GM12875 (cell line): ENCODE results near the gene SNX15.

Experiments
- H3K4me3 ChIP-seq: one replicate; pipeline ENCODE4 v1.5.1; 2011; ENCODE audit warnings: low read depth, low read length, control low read depth
- CTCF ChIP-seq: IDR thresholded peaks from 2 replicates; pipeline ENCODE4 v1.5.1; 2011; ENCODE audit warnings: low read depth, mild to moderate bottlenecking, control low read depth, inconsistent platforms, low read length, moderate library complexity, borderline replicate concordance; ENCODE audit not compliant: insufficient read depth

The SNX15 gene

GRCh38 chr11:65045728-65046127 is 18.5 kb downstream of the SNX15 start:
- no peak overlapping the region for H3K4me3 ChIP-seq
- TF ChIP-seq CTCF, result no peak

DNA sequence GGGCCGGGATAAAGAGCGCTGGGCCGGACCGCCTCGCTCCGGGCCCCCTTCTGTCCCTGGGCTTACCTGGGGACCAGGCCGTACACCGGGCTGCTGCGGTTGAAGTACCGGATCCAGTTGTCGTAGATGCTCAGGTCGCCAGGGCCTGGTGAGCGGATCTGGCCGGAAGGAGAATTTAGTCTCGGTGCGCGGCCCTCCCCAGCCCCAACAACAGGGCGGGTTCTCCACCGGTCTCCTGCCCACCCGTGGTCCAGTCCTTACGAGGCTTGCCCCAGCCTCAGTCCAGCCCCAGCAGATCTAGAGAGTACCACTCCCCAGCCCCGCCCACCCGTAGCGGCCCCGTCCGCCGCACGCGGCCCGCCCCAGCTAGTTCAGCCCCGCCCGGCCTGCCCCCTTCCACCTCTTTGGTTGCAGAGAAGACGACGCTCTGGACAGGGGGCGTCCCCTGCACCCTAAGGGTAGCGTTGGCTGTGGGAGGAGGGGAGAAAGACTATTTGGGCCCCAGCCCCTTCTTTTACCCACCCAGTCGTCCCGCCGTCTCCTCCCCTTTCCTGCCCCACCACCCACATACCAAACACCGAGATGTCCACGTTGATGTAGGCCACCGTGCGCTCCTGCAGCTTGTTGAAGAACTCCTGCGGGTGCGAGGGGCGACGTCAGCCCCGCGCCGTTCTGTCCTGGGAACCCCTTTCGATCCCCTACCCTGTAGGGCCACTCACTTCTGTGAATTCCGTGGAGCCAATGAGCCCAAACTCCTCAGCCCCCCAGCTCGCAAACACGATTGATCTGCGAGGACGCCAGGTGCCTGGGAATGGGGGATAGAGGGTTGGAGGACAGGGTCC is 20.6 kb downstream of the SNX15 start:
- no peak for TF ChIP-seq CTCF
- no peak overlapping the region for H3K4me3 ChIP-seq

- H3K4me3 ChIP-seq, result no peak overlapping the region
- TF ChIP-seq CTCF, result no peak
Measured at GRCh38 chr11:65051398-65051858, 24.2 kb downstream of the SNX15 start.

GRCh38 chr11:65053827-65054508 is 26.7 kb downstream of the SNX15 start:
- H3K4me3 ChIP-seq, result no peak overlapping the region
- no peak for TF ChIP-seq CTCF

GRCh38 chr11:65055538-65055937 is 28.3 kb downstream of the SNX15 start:
- no peak for TF ChIP-seq CTCF
- no peak overlapping the region for H3K4me3 ChIP-seq

DNA sequence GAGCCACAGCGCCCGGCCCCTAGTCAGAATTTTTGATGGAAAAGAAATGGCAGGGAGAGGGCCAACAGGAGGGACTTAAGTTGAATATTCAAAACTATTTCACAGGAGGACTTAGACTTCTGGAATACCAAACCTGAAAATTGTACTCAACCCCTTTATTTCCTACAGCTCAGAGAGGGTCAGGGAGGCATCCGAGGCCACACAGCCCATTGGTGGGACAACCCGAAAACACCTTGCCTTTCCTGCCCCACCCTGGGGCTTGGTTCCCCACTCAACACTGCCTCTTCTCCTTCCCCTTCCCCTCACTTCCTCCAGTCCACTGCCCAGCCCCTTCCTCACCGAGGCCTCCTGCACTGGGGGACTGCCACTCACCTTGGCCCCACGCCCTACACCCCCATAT is 29.8 kb downstream of the SNX15 start:
- no peak for TF ChIP-seq CTCF
- H3K4me3 ChIP-seq, result no peak overlapping the region
